DMS 273 (cell line): Measurements from ENCODE around the gene TRIP13.
"Not testable (repeated sequence)": the region's sequence is repeated elsewhere in the genome, so short reads cannot be mapped to it uniquely, and the experiment has no call there.

Experiments
- DNase-seq: peaks from one replicate; lab custom pipeline; 2025; ENCODE audit not compliant: unreplicated experiment; lab: John Stamatoyannopoulos, UW

TRIP13 gene

GRCh38 chr5:889075-889710 is 3.5 kb upstream of the TRIP13 start:
- no peak for DNase-seq

GRCh38 chr5:891117-891836 is 1.4 kb upstream of the TRIP13 start:
- no peak for DNase-seq

GRCh38 chr5:891837-892393 is 769 bp upstream of the TRIP13 start:
- DNase-seq: peak; percentile 73

- peak; percentile 33 for DNase-seq
Observed at GRCh38 chr5:893137-893506, 438 bp downstream of the TRIP13 start.

GRCh38 chr5:893711-894110 is 1.0 kb downstream of the TRIP13 start:
- DNase-seq: no peak

- no peak for DNase-seq
Observed at GRCh38 chr5:900781-901180, 8.1 kb downstream of the TRIP13 start.

GRCh38 chr5:902129-902916 is 9.6 kb downstream of the TRIP13 start:
- no peak for DNase-seq

GRCh38 chr5:903756-904096 is 11.0 kb downstream of the TRIP13 start:
- no peak for DNase-seq

- no peak for DNase-seq
Observed at GRCh38 chr5:905139-905642, 12.5 kb downstream of the TRIP13 start.

- no peak for DNase-seq
Observed at GRCh38 chr5:907366-907910, 14.8 kb downstream of the TRIP13 start.

- no peak for DNase-seq
Observed at GRCh38 chr5:908172-908571, 15.5 kb downstream of the TRIP13 start.

GRCh38 chr5:909086-909485 is 16.4 kb downstream of the TRIP13 start:
- DNase-seq: peak; percentile 43

- DNase-seq: no peak
Observed at GRCh38 chr5:909994-910768, 17.5 kb downstream of the TRIP13 start.

GRCh38 chr5:910769-911160 is 18.1 kb downstream of the TRIP13 start:
- no peak for DNase-seq

GRCh38 chr5:911601-912000 is 18.9 kb downstream of the TRIP13 start:
- DNase-seq: no peak

- DNase-seq: peak; percentile 39
Observed at GRCh38 chr5:912280-913091, 19.8 kb downstream of the TRIP13 start.

GRCh38 chr5:914174-914573 is 21.5 kb downstream of the TRIP13 start:
- no peak for DNase-seq

- DNase-seq: no peak
Observed at GRCh38 chr5:914612-915011, 21.9 kb downstream of the TRIP13 start.

GRCh38 chr5:915346-915745 is 22.7 kb downstream of the TRIP13 start:
- not testable (repeated sequence) for DNase-seq

GRCh38 chr5:915946-916345 is 23.3 kb downstream of the TRIP13 start:
- DNase-seq: no peak
